HG03139 (cell line): ENCODE data around the gene STK26.
"Not testable (repeated sequence)": the region's sequence is repeated elsewhere in the genome, so short reads cannot be mapped to it uniquely, and the experiment has no call there.

ENCODE experiments used
- ATAC-seq: cut with Tn5 transposase; IDR thresholded peaks from one replicate; pipeline ENCODE4 v1.9.1; 2021; ENCODE audit not compliant: unreplicated experiment

The STK26 gene

GRCh38 chrX:132034648-132035047, 11.5 kb downstream of the STK26 start:
- no peak for ATAC-seq

- ATAC-seq: no peak
Measured at GRCh38 chrX:132037479-132037993, 14.4 kb downstream of the STK26 start.

GRCh38 chrX:132040066-132040465, 17.0 kb downstream of the STK26 start:
- no peak for ATAC-seq

DNA sequence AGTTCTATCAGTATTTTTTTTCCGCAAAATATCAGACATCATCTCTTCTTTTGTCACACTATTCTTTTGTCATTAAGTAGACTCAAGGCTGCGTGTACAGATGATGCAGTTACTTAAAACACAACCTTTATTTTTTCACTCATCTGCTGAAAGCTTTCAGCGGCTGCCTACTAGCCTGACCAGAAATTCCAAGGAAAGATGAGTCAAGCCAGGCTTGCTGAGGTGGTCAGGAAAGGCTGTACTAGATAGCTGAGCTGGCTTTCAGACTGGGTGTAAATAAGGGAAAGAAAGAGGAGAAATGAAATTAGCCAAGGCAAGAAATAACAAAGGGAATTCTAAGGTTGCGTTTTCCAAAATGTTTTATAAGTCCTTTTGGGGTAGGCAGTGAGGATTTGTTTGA, 17.9 kb downstream of the STK26 start:
- no peak for ATAC-seq

- no peak for ATAC-seq
Measured at GRCh38 chrX:132043977-132044376, 20.9 kb downstream of the STK26 start.

DNA sequence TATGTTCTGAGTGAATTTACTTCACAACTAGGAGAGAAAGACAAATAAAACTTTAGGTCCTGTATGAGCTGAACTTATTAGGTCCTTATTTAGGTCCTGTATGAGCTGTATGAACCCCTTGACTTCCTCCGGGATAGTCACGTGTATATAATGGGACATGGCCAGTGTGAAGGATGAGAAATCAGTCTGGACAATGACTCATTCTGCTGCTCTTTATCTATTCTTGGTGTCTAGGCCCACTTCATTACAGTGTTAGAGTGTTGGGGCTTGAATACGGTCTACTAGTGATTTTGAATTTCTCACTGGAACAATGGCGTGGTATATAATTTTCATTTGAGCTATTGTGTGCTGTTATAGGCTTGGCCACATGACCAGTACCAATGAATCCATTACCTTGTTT, 21.9 kb downstream of the STK26 start:
- ATAC-seq: no peak

GRCh38 chrX:132045456-132045855, 22.4 kb downstream of the STK26 start:
- no peak for ATAC-seq

DNA sequence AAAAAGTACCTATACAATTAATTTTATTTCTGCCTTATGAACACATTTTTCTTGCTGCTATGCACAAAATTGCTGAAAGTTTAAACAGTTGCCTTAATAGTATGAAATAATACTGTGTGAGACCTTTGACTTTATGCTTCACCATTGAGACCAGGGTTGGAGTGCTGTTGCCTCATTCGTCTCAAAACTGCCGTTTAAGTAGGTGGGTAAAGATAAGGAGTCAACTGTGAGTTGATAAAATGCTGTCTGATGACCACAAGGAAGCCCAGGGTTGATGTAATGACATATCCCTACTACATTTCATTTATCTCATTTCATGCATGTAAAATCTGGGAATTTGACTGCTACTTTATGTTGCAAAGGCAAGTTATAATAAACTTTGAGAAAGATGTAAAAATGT, 23.4 kb downstream of the STK26 start:
- no peak for ATAC-seq

GRCh38 chrX:132051778-132052177, 28.7 kb downstream of the STK26 start:
- ATAC-seq: not testable (repeated sequence)

DNA sequence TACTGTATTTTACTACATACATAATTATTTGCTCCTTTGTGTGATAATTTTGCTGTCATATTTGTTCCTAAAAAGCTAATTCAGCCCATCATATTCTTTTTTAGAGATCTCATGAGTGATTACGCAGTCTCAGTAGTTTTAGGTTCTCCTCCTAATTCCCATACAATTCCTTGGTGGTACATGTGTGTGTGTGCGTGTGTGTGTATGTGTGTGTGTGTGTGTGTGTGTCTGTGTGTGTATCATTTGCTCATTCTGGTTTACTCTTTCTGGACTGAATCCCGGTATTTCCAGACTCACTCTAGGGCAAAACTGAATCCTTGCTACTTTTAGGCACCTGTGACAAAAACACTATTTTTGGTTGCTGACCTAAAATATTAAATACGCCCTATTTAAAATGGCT, 34.9 kb downstream of the STK26 start:
- no peak for ATAC-seq

DNA sequence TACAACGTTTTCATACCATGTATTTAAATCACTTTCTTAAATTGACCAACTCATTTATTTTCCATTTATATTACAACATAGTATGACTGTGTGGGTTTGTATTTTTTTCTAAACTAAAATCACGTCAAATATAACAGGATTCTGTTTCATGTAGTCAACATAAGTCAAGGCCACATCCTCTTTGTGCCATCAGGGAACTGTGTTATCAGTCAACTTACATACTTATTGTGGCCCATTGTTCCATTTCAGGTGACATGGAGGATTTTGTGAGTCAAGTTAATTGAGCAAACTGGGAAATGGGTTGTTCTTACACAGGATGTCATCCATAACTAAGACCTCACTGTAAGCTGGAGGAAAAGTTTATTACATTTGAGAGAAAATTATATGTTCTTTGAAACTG, 35.9 kb downstream of the STK26 start:
- ATAC-seq: no peak

GRCh38 chrX:132059973-132060540, 37.0 kb downstream of the STK26 start:
- ATAC-seq: no peak

GRCh38 chrX:132063334-132063733, 40.2 kb downstream of the STK26 start:
- no peak for ATAC-seq

GRCh38 chrX:132063862-132064261, 40.8 kb downstream of the STK26 start:
- ATAC-seq: no peak

DNA sequence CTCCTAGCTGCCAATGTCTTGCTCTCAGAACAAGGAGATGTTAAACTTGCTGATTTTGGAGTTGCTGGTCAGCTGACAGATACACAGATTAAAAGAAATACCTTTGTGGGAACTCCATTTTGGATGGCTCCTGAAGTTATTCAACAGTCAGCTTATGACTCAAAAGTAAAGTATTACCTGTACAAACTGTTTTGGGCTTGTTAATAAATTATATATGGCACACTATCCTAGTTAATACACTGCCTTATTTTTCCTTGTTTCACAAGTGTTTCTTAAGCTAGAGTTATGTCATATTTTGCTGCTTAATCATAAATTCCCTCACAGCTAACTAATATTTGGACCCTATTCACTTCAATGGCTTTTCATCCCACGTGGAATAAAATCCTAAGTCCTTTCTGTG, 45.3 kb downstream of the STK26 start:
- no peak for ATAC-seq

- ATAC-seq: no peak
Measured at GRCh38 chrX:132071254-132071653, 48.2 kb downstream of the STK26 start.

GRCh38 chrX:132077414-132077813, 54.3 kb downstream of the STK26 start:
- no peak for ATAC-seq

DNA sequence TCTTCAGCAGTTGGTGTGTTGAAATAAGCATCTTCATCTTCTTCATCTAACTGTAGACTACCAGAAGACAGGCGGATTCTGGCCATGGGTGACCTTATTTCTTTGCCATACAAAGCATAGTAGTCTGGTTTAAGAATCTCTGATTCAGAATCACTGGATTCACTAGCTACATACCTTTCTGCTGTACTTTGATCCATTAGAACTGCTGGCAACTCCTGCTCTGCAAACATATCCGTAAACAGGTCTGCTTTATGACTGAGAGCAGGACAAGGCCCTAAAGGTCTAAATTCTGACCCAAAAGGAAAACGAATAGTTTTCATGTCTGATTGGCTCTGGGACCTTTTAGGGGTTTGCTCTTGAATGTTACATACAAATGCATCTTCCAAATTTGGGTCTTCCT, 54.8 kb downstream of the STK26 start:
- no peak for ATAC-seq

GRCh38 chrX:132085786-132086185, 62.7 kb downstream of the STK26 start:
- ATAC-seq: no peak

DNA sequence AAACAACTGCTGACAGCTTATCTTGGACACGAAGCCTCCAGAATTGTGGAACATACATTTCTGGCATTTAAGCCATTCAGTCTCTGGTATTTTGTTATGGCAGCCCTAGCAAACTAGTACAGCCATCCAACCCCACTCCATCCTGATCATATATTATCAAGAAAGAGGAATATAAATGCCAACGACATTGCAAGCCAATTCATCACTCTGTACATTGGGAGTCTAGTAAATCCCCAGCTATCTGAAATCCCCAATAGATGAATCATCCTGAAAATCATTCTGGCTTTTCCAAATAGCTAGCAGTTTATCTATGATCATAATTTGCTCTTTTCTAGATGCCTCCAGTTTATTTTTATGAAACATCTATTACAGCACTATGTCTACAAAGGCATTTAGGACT, 63.6 kb downstream of the STK26 start:
- no peak for ATAC-seq

DNA sequence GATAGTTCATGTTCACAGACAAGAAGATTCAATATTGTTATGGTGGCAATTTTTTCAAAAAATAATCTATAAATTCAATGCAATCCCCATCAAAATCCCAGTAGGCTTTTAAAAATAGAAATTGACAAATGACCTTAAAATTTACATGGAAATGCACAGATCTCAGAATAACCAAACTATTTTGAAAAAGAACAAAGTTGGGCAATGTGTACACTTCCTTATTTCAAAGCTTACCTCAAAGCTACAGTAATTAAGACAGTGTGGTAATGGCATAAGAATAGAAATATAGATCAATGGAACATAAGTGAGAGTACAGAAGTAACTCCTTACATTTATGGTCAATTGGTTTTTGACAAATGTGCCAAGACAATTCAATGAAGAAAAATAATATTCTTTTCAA, 65.8 kb downstream of the STK26 start:
- ATAC-seq: no peak

DNA sequence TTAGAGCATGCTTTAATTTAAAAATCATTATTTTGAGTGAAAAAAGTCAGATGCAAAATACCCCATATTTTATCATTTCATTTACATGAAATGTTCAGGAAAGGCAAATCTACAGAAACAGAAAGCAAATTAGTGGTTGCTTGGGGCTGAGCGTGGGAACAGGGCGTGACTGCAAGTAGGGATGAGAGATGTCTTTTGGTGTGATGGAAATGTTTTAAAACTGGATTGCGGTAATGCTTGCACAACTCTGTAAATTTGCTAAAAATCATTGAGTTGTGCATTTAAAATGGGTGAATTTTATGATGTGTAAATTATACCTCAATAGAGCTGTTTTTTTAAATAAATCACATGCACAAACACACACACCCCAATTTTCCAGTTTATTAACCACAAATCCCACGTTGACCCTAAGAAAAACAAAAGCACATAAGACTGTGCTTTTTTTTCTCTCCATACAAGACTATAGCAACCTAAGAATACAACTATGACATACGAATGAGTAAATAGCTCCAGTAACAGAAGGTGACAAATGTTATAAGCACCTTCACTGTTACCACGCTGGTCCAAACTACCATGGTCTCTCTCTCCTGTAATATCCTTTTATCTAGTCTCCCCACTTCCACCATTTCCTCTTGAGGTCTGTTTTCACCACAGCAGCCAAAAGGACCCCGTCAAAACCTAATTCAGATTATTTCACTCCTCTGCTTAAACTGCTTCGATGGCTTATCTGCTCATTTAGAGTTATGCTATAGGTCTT, 67.5 kb downstream of the STK26 start:
- ATAC-seq: no peak
